ENCODE results near the gene KIR3DL2.
"Not testable (repeated sequence)": the region's sequence is repeated elsewhere in the genome, so short reads cannot be mapped to it uniquely, and the experiment has no call there.

KIR3DL2 gene

GRCh38 chr19:54888239-54888638, 38.0 kb downstream of the KIR3DL2 start:
- Histone ChIP-seq H3K27me3 (ENCODE audit: insufficient read depth, low read depth) (peaks cover 3% of the 10 kb centered on the region; the same call in 1 of the 2 replicates), H4K20me1 (ENCODE audit: insufficient read depth) (no peaks in the 10 kb centered on the region), H3K4me1 (ENCODE audit: low read depth, poor library complexity, severe bottlenecking) (peaks cover 1% of the 10 kb centered on the region), H3K4me2 (no peak overlapping the region), H3K9ac (no peak overlapping the region), H3K27ac (no peak overlapping the region), H3K79me2 (ENCODE audit: insufficient read depth, low read depth) (no peaks in the 10 kb centered on the region), H3K36me3 (ENCODE audit: insufficient read depth) (no peaks in the 10 kb centered on the region), H2AFZ (ENCODE audit: low read depth) (no peak overlapping the region), H3K4me3 (IDR thresholded peaks at IDR 0.05; ENCODE audit: insufficient read depth, low read depth, low read length) (no peak overlapping the region)
- TF ChIP-seq CTCF (conservative IDR thresholded peaks at IDR 0.05; ENCODE audit: low read depth, low read length): no peak

- Histone ChIP-seq H3K79me2 (ENCODE audit: insufficient read depth, low read depth) (no peaks in the 10 kb centered on the region), H3K4me1 (ENCODE audit: low read depth, poor library complexity, severe bottlenecking) (no peaks in the 10 kb centered on the region), H3K9ac (no peak overlapping the region), H3K27me3 (ENCODE audit: insufficient read depth, low read depth) (peaks cover 3% of the 10 kb centered on the region; the same call in 1 of the 2 replicates), H3K36me3 (ENCODE audit: insufficient read depth) (no peaks in the 10 kb centered on the region), H4K20me1 (ENCODE audit: insufficient read depth) (no peaks in the 10 kb centered on the region), H3K4me3 (IDR thresholded peaks at IDR 0.05; ENCODE audit: insufficient read depth, low read depth, low read length) (no peak overlapping the region), H2AFZ (ENCODE audit: low read depth) (no peak overlapping the region), H3K4me2 (no peak overlapping the region), H3K27ac (no peak overlapping the region)
- no peak for TF ChIP-seq CTCF (conservative IDR thresholded peaks at IDR 0.05; ENCODE audit: low read depth, low read length)
These were observed 39.3 kb downstream of the KIR3DL2 start for GRCh38 chr19:54889566-54889965.

- no peak overlapping the region for H3K4me3 ChIP-seq (IDR thresholded peaks at IDR 0.05; ENCODE audit: insufficient read depth, low read depth, low read length)
- H3K27me3 ChIP-seq (ENCODE audit: insufficient read depth, low read depth): peaks cover 12% of the 10 kb centered on the region; the same call in 1 of the 2 replicates
- H4K20me1 ChIP-seq (ENCODE audit: insufficient read depth): no peaks in the 10 kb centered on the region
- no peak overlapping the region for H3K4me2 ChIP-seq
- H3K9ac ChIP-seq: no peak overlapping the region
- no peak for TF ChIP-seq CTCF (conservative IDR thresholded peaks at IDR 0.05; ENCODE audit: low read depth, low read length)
- no peaks in the 10 kb centered on the region for H3K79me2 ChIP-seq (ENCODE audit: insufficient read depth, low read depth)
- H3K4me1 ChIP-seq (ENCODE audit: low read depth, poor library complexity, severe bottlenecking): no peaks in the 10 kb centered on the region
- no peaks in the 10 kb centered on the region for H3K36me3 ChIP-seq (ENCODE audit: insufficient read depth)
- no peak overlapping the region for H3K27ac ChIP-seq
- no peak overlapping the region for H2AFZ ChIP-seq (ENCODE audit: low read depth)
These were observed 43.2 kb downstream of the KIR3DL2 start for GRCh38 chr19:54893406-54893805.

GRCh38 chr19:54894106-54894505, 43.9 kb downstream of the KIR3DL2 start:
- H3K4me3 ChIP-seq (IDR thresholded peaks at IDR 0.05; ENCODE audit: insufficient read depth, low read depth, low read length); H3K4me2 ChIP-seq; H3K27ac ChIP-seq; H3K79me2 ChIP-seq (ENCODE audit: insufficient read depth, low read depth); H2AFZ ChIP-seq (ENCODE audit: low read depth); H3K9ac ChIP-seq; H3K4me1 ChIP-seq (ENCODE audit: low read depth, poor library complexity, severe bottlenecking); H3K36me3 ChIP-seq (ENCODE audit: insufficient read depth); H4K20me1 ChIP-seq (ENCODE audit: insufficient read depth): not testable (repeated sequence)
- peaks cover 19% of the 10 kb centered on the region; the same call in 1 of the 2 replicates for H3K27me3 ChIP-seq (ENCODE audit: insufficient read depth, low read depth)

GRCh38 chr19:54896036-54896435, 45.8 kb downstream of the KIR3DL2 start:
- H4K20me1 ChIP-seq (ENCODE audit: insufficient read depth): no peaks in the 10 kb centered on the region
- peaks cover 31% of the 10 kb centered on the region; the same call in 1 of the 2 replicates for H3K27me3 ChIP-seq (ENCODE audit: insufficient read depth, low read depth)
- H3K4me2 ChIP-seq: no peak overlapping the region
- H3K36me3 ChIP-seq (ENCODE audit: insufficient read depth): no peaks in the 10 kb centered on the region
- TF ChIP-seq CTCF (conservative IDR thresholded peaks at IDR 0.05; ENCODE audit: low read depth, low read length): no peak
- no peaks in the 10 kb centered on the region for H3K4me1 ChIP-seq (ENCODE audit: low read depth, poor library complexity, severe bottlenecking)
- H3K27ac ChIP-seq: no peak overlapping the region
- no peak overlapping the region for H3K4me3 ChIP-seq (IDR thresholded peaks at IDR 0.05; ENCODE audit: insufficient read depth, low read depth, low read length)
- H2AFZ ChIP-seq (ENCODE audit: low read depth): no peak overlapping the region
- H3K9ac ChIP-seq: no peak overlapping the region
- no peaks in the 10 kb centered on the region for H3K79me2 ChIP-seq (ENCODE audit: insufficient read depth, low read depth)

GRCh38 chr19:54898685-54899084, 48.4 kb downstream of the KIR3DL2 start:
- not testable (repeated sequence) for H4K20me1 ChIP-seq (ENCODE audit: insufficient read depth); H3K4me1 ChIP-seq (ENCODE audit: low read depth, poor library complexity, severe bottlenecking); H3K9ac ChIP-seq; H3K79me2 ChIP-seq (ENCODE audit: insufficient read depth, low read depth); H3K4me2 ChIP-seq; H2AFZ ChIP-seq (ENCODE audit: low read depth); H3K36me3 ChIP-seq (ENCODE audit: insufficient read depth); H3K4me3 ChIP-seq (IDR thresholded peaks at IDR 0.05; ENCODE audit: insufficient read depth, low read depth, low read length); H3K27ac ChIP-seq
- H3K27me3 ChIP-seq (ENCODE audit: insufficient read depth, low read depth): peaks cover 34% of the 10 kb centered on the region; the same call in 1 of the 2 replicates

GRCh38 chr19:54899646-54900045, 49.4 kb downstream of the KIR3DL2 start:
- not testable (repeated sequence) for H3K27ac ChIP-seq

More at GRCh38 chr19:54899646-54900045, 49.4 kb downstream of the KIR3DL2 start:
- not testable (repeated sequence) for H4K20me1 ChIP-seq (ENCODE audit: insufficient read depth); H3K4me1 ChIP-seq (ENCODE audit: low read depth, poor library complexity, severe bottlenecking); H3K4me3 ChIP-seq (IDR thresholded peaks at IDR 0.05; ENCODE audit: insufficient read depth, low read depth, low read length); H3K79me2 ChIP-seq (ENCODE audit: insufficient read depth, low read depth); H3K36me3 ChIP-seq (ENCODE audit: insufficient read depth); H3K9ac ChIP-seq; H3K4me2 ChIP-seq; H2AFZ ChIP-seq (ENCODE audit: low read depth)
- peaks cover 34% of the 10 kb centered on the region; the same call in 1 of the 2 replicates for H3K27me3 ChIP-seq (ENCODE audit: insufficient read depth, low read depth)

All from KMS-11 (cell line).